K562 (cell line): ENCODE results near the gene CXCR3.

Experiments used
- PTTG1 ChIP-seq: fragments of 450-650 bp; IDR thresholded peaks from 2 replicates; pipeline ENCODE4 v1.6.1; 2016; ENCODE audit warnings: low read depth, mild to moderate bottlenecking, missing genetic modification characterization, missing compliant biosample characterization
- TAF1 ChIP-seq: IDR thresholded peaks from 2 replicates; pipeline ENCODE4 v1.6.1; 2011; ENCODE audit warnings: mild to moderate bottlenecking, low read length, moderate library complexity; ENCODE audit not compliant: insufficient read depth, control insufficient read depth, severe bottlenecking; ENCODE audit errors: extremely low read depth
- ZNF12 ChIP-seq: sonication (generic); formaldehyde crosslinking; IDR thresholded peaks from 2 replicates; pipeline ENCODE4 v1.4.0; 2020; ENCODE audit warnings: mild to moderate bottlenecking, missing genetic modification reagents
- ZNF24 ChIP-seq: fragments of 450-650 bp; IDR thresholded peaks from 2 replicates; pipeline ENCODE4 v1.6.1; 2016
- TF ChIP-seq, protein P1 (sequence below), 3 experiments: IDR thresholded peaks in 2 of 3; conservative IDR thresholded peaks in 1 of 3; 2 replicates each; pipeline ENCODE4 v1.5.1; 2011 to 2012; ENCODE audit warnings: low read length in 3 of 3, mild to moderate bottlenecking in 3 of 3, control low read depth in 2 of 3, improper control_type of control experiment in 1 of 3, inconsistent platforms in 1 of 3, low read depth in 1 of 3, mixed read lengths in 1 of 3, moderate library complexity in 1 of 3; ENCODE audit not compliant: insufficient read depth in 2 of 3

DNA sequence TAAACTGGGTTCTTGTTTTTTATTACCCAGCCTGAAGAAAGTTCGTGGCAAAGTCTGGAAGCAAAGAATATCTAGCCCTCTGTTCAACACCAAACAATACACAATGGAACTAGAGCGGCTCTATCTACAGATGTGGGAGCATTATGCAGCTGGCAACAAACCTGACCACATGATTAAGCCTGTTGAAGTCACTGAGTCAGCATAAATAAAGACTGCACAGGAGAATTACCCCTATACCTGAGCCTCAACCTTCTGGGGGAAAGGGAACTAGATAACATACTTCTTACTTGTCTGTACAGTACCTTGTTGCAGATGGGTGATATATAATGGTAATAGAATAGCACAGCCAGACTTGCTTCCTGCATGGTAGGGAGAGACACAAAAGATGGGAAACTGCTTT, 44.7 kb downstream of the CXCR3 start:
- TF ChIP-seq TAF1 (no peak), PTTG1 (tag) (no peak), ZNF12 (CRISPR knock-in tag) (no peak), ZNF24 (no peak)
- TF ChIP-seq, protein P1, sequence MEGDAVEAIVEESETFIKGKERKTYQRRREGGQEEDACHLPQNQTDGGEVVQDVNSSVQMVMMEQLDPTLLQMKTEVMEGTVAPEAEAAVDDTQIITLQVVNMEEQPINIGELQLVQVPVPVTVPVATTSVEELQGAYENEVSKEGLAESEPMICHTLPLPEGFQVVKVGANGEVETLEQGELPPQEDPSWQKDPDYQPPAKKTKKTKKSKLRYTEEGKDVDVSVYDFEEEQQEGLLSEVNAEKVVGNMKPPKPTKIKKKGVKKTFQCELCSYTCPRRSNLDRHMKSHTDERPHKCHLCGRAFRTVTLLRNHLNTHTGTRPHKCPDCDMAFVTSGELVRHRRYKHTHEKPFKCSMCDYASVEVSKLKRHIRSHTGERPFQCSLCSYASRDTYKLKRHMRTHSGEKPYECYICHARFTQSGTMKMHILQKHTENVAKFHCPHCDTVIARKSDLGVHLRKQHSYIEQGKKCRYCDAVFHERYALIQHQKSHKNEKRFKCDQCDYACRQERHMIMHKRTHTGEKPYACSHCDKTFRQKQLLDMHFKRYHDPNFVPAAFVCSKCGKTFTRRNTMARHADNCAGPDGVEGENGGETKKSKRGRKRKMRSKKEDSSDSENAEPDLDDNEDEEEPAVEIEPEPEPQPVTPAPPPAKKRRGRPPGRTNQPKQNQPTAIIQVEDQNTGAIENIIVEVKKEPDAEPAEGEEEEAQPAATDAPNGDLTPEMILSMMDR (IDR thresholded peaks at IDR 0.05 in 2 of 3, conservative IDR thresholded peaks at IDR 0.05 in 1 of 3; ENCODE audit: insufficient read depth in 2 of 3, low read depth in 1 of 3, low read length in 3 of 3): no peak
